ENCODE data around the gene ANO1. TPM values are rescaled to one million over a fixed set of nuclear protein-coding genes. Genes with fewer than 3 reads are reported as not detected.
"Not testable (repeated sequence)": the region's sequence is repeated elsewhere in the genome, so short reads cannot be mapped to it uniquely, and the experiment has no call there.

ANO1 gene
- total RNA-seq, 1 donor from 2014 or later: 1.2 TPM

DNA sequence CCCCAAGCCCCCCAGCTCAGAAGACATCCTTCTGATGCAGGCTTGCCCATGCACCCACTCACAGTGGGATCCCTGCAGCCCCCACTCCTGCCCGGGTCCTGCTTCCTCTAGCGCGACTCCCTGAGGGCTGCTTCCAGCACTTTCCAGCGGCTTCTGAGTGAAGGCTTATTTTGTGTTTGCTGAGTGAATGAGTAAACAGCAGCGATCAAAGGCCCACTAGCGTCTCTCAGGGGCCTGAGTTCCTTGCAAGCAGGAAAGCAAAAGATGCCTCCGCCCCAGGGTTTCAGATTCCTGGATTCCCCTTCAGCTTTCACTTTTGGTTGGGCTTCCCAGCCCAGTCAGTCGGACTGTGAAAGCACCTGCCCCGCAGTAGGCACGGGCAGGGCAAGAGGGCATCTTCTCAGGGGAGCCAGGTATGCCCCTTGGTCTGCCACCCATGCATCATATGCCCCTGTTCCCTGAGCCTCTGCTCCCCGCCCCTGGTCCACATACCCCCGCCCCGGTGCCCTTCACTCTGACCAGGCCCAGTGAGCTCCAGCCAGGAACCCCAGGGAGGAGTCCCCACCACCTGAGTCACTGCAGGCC is 134.2 kb downstream of the ANO1 start:
- peak overlapping the region; percentile 21 for H3K4me3 ChIP-seq (ENCODE audit: low read depth, low read length)
- DNase-seq (ENCODE audit: low read depth): no peak
- TF ChIP-seq, protein P1, sequence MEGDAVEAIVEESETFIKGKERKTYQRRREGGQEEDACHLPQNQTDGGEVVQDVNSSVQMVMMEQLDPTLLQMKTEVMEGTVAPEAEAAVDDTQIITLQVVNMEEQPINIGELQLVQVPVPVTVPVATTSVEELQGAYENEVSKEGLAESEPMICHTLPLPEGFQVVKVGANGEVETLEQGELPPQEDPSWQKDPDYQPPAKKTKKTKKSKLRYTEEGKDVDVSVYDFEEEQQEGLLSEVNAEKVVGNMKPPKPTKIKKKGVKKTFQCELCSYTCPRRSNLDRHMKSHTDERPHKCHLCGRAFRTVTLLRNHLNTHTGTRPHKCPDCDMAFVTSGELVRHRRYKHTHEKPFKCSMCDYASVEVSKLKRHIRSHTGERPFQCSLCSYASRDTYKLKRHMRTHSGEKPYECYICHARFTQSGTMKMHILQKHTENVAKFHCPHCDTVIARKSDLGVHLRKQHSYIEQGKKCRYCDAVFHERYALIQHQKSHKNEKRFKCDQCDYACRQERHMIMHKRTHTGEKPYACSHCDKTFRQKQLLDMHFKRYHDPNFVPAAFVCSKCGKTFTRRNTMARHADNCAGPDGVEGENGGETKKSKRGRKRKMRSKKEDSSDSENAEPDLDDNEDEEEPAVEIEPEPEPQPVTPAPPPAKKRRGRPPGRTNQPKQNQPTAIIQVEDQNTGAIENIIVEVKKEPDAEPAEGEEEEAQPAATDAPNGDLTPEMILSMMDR (conservative IDR thresholded peaks at IDR 0.05; ENCODE audit: low read depth, low read length): no peak

- not testable (repeated sequence) for DNase-seq (ENCODE audit: low read depth); H3K4me3 ChIP-seq (ENCODE audit: low read depth, low read length)
Measured at GRCh38 chr11:70217388-70217787, 139.3 kb downstream of the ANO1 start.

DNA sequence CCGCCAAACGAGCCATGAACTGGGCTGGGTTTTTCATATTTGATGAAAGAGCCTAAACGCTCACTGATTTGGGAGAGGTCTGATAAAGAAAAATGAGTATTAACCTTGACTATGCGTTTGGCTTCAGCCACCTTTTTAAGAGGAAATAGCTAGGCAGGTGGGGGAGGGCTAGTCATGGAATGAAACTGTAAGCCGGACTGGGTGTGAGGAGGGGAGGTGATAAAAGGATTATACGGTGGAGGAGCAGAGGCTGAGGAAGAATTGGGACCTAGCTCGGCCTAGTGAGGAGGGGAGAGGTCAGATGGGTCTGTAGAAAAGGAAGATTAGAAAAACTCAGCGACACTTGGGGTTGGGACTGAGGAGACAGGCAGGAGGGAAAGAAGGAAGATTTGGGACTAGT is 140.0 kb downstream of the ANO1 start:
- DNase-seq (ENCODE audit: low read depth); H3K4me3 ChIP-seq (ENCODE audit: low read depth, low read length): not testable (repeated sequence)

GRCh38 chr11:70220136-70220535 is 142.0 kb downstream of the ANO1 start:
- H3K4me3 ChIP-seq (ENCODE audit: low read depth, low read length): no peak overlapping the region
- TF ChIP-seq, protein P1 (conservative IDR thresholded peaks at IDR 0.05; ENCODE audit: low read depth, low read length): no peak
- no peak for DNase-seq (ENCODE audit: low read depth)

DNA sequence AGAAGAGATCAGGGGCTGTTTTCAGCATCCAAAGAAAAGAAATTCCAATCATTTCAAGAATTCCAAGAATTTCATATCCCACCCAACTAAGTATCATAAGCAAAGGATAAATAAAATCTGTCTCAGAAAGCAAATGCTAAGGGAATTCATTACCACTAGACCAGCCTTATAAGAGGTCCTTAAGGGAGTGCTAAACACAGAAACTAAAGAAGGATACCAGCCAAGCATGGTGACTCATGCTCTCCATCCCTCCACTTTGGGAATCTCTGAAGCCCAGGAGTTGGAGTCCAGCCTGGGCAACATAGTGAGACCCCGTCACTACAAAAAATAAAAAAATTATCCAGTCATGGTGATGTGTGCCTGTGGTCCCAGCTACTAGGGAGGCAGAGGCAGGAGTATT is 142.8 kb downstream of the ANO1 start:
- TF ChIP-seq, protein P1 (conservative IDR thresholded peaks at IDR 0.05; ENCODE audit: low read depth, low read length): no peak
- DNase-seq (ENCODE audit: low read depth): no peak

GRCh38 chr11:70225681-70226177 is 147.6 kb downstream of the ANO1 start:
- TF ChIP-seq, protein P1 (conservative IDR thresholded peaks at IDR 0.05; ENCODE audit: low read depth, low read length): no peak
- no peak for DNase-seq (ENCODE audit: low read depth)
- no peak overlapping the region for H3K4me3 ChIP-seq (ENCODE audit: low read depth, low read length)

More for the DNA sequence above, 142.8 kb downstream of the ANO1 start:
- H3K4me3 ChIP-seq (ENCODE audit: low read depth, low read length): no peak overlapping the region

DNA sequence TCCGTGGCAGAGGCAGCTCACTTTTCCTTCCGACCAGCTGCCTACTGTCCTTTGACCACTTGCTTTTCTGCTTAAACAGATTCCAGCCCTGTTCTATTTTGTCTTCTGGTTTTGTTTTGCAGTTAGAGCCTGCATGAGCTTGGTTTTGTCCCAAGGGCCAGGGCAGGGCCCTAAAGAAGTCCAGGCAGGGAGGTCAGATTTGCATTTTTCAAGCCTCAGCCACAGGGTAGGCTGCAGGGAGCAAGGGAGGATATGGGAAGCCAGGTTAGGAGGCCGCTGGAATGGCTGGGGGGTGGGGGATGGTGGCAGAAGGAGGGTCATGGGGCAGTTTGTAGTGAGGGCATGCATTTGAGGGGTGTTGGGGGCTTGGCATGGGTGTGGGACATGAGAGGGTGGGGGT is 148.1 kb downstream of the ANO1 start:
- TF ChIP-seq, protein P1 (conservative IDR thresholded peaks at IDR 0.05; ENCODE audit: low read depth, low read length): no peak
- no peak for DNase-seq (ENCODE audit: low read depth)
- no peak overlapping the region for H3K4me3 ChIP-seq (ENCODE audit: low read depth, low read length)

- TF ChIP-seq, protein P1 (conservative IDR thresholded peaks at IDR 0.05; ENCODE audit: low read depth, low read length): peak; percentile 48
- no peak overlapping the region for H3K4me3 ChIP-seq (ENCODE audit: low read depth, low read length)
- no peak for DNase-seq (ENCODE audit: low read depth)
Measured at GRCh38 chr11:70226967-70227366, 148.8 kb downstream of the ANO1 start.

All from epithelial cell of proximal tubule (primary cell).